Stimulated activated naive CD4-positive, alpha-beta T cell treated with Interleukin-2 at 50 U/mL for 16 hours (primary cell): ENCODE data around the gene TNIK.

Experiments used
- DNase-seq: peaks from one replicate; lab custom pipeline; 2025; lab: John Stamatoyannopoulos, UW

The TNIK gene

DNA sequence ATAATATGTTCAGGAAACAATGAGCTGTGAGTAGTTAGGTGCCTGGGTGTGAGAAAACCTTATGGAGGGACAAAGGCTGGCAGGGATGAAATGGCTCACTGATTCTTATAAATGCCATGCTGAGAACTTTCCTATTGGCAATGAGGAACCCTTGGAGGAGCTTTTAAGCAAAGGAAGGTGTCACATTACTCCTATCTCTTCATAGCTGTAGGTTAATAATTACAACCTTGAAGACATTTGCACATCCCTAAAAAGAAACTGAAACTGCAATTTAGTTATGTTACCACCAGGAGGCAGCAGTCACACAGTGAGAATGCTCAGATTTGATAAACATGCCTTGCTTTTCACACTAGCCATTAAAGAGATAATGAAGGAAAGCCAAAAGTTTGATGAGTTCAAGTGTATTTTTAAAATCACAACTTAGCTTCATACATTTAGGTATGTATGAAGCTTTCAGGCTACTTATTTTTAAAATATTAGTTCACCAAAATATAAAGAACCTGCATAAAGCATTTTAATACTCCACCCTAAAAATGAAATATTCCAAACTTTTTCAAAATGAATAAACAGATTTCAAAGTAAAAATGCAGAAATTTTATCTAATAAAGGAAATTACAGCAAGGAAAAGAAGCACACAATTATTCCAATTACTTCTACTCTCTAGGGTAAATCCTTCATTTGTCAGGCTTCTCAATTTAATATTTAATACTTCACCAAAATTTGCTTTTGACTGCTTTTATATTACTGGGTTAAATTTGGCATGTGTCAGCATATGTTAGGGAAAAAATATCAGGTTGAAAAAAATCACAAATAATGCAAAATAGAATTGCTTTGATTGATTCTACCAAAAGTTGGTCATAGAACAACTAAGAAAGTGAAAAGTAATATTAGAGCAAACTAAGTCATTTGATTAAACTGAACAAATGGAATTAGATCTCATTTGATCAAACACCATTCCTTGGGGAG, 296.8 kb downstream of the TNIK start:
- no peak for DNase-seq

GRCh38 chr3:171160325-171160724, 299.9 kb downstream of the TNIK start:
- no peak for DNase-seq

DNA sequence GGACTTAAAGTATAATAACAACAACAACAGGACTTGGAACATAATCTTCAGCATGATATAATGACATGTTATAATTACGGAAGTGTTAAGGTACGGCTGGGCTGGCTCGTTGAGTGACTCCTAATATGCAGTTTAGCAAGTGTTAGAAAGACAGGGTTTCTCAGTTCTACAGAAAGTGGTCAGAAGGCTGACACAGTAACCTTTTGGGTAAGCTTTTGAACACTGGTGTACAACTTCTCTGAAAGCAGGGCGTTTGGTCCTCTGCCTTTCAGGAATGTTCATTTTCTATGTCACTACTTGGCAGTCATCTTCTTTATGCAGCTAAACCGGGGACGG, 300.4 kb downstream of the TNIK start:
- no peak for DNase-seq

GRCh38 chr3:171159024-171159821, 301.0 kb downstream of the TNIK start:
- no peak for DNase-seq

- DNase-seq, result no peak
Measured at GRCh38 chr3:171157980-171158379, 302.2 kb downstream of the TNIK start.

DNA sequence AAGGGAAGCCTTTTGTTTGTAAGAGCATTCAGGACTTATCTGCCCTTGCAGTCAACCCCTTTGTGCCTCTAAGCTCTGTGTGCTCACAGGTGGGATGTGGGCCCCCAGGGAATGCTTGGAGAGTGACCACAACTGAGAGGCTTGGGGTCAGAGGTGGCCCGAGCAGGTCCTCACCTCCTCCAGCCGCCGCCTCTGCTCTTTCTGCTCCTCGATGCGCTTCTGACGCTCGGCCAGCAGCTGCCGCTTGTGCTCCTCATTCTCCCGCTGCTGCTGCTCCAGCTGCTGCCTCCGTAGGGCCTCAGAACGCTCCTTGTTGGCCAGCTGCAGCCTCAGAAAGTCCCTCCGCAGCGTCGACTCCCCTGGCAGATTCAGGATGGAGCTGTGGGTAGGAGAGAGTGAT, 302.9 kb downstream of the TNIK start:
- DNase-seq, result no peak

GRCh38 chr3:171156401-171157010, 303.7 kb downstream of the TNIK start:
- no peak for DNase-seq

GRCh38 chr3:171155122-171155700, 305.0 kb downstream of the TNIK start:
- no peak for DNase-seq

GRCh38 chr3:171150945-171151344, 309.3 kb downstream of the TNIK start:
- DNase-seq, result no peak

DNA sequence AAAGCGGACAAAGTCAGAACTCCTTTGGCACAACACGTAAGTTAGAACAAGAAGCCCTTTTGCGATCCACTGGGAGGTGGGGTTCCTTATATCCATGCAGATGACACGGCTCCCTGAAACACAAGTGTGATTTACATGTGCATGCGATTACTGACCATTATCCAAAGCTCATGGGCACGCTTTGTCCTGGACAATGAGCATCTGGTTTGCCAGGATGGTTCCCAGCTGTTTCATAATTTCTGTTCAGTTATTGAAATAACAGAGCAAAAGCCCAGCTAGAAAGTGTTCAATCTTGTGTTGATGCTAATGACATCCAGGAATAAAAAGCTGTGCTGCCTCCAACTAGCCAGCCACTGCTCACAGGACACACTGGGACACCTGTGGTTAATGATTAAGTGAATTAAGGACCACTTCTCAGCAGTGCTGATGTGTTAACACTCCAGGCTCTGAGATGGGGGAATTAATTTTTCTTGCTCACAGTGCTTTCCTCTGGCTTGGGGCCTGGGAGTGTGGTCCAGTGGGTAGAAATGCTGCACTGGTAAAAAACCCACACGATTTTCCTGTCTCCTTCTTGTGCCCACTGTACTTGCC, 310.6 kb downstream of the TNIK start:
- DNase-seq, result no peak

GRCh38 chr3:171145798-171146197, 314.4 kb downstream of the TNIK start:
- DNase-seq, result no peak

DNA sequence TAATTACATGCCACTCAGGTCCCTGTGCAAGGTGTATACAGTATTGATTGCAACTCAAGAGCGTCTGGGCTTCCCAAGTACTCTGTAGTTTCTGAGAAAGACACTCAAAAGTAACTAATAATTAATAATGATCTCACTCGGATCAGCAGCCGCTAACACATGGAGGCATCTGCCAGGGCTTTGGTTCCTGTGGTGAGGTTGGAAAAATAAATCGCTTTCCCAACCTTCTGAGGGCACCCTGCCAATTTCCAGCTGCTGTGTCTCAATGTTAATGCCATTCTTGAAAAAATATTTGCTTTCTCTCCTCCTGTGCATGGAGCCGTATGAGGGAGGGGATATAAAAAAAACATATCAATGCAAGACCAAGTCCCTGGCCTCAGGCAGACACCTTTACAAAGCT, 317.2 kb downstream of the TNIK start:
- no peak for DNase-seq

- DNase-seq, result no peak
Measured at GRCh38 chr3:171140246-171140645, 320.0 kb downstream of the TNIK start.

- DNase-seq, result no peak
Measured at GRCh38 chr3:171138027-171138426, 322.2 kb downstream of the TNIK start.

DNA sequence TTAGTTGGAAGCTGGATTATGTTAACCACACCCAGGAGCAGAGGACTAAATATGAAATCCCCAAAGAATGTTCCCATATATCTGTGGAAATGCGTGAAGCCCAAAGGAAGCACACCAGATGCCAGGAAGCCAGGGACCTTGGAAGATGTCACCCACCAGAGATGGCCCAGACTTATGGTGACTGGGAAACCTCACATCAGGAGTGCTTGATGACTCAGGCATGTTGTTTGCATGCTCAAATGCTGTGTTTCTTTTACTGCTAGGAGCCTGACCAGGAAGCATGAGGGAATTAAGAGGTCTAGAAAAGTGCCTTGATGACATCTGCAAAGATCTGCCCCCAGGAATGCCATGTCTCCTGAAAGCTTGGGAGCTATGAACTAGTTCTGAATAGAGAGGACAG, 324.7 kb downstream of the TNIK start:
- no peak for DNase-seq

GRCh38 chr3:171133796-171134569, 326.2 kb downstream of the TNIK start:
- no peak for DNase-seq

DNA sequence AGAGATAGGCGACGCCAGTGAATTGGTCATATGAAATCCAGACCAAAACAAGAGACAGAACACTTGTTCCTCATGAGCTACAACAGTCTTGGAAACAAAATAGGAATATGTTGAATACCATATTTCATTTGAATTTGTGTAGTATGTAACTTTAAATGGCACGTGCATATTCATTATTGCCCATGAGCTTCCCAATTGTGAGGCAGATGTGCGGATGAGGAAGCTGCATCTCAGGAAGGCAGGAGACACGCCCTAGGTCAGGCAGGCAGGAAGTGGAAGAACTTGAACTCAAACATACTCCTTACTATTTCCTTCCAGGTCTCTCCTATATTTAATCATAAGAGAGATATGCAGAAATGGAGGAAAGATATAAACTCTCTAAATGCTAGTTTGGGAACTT, 326.9 kb downstream of the TNIK start:
- DNase-seq, result no peak

- DNase-seq, result no peak
Measured at GRCh38 chr3:171132873-171133272, 327.3 kb downstream of the TNIK start.

GRCh38 chr3:171129827-171130226, 330.4 kb downstream of the TNIK start:
- DNase-seq, result no peak

DNA sequence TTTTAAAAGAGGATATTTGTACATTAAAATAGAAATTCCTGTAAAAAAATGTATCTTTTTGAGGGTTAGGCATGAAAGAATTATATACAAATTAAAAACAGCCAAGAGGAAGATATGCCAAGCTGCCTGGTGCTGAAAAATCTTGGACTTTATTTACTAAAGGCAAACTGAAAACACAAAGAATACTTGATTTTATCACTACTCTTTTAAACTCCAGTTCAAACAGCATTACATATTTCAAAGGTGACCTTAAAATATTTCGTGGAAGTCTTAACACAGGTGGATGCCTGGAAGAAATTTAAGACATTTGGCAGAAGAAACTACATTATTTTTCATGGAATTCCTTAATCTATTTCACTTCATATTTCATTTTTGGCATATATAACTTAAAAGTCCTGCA, 332.6 kb downstream of the TNIK start:
- no peak for DNase-seq
